Urinary bladder (tissue), 4 donors: Measurements from ENCODE around the gene DAZ3. TPM values are rescaled to one million over a fixed set of nuclear protein-coding genes. Genes with fewer than 3 reads are reported as not detected.
"Not testable (repeated sequence)": the region's sequence is repeated elsewhere in the genome, so short reads cannot be mapped to it uniquely, and the experiment has no call there.

ENCODE experiments used
- DNase-seq: peaks from one replicate; pipeline ENCODE4 v3.0.0-alpha.2; 2015; ENCODE audit errors: extremely low spot score
- H3K27ac ChIP-seq: one replicate; pipeline ENCODE4 v1.5.1; 2013; ENCODE audit warnings: low read depth, mild to moderate bottlenecking, moderate library complexity
- H3K36me3 ChIP-seq: one replicate; pipeline ENCODE4 v1.6.1; 2013; ENCODE audit warnings: mild to moderate bottlenecking, moderate library complexity; ENCODE audit not compliant: insufficient read depth
- H3K4me1 ChIP-seq: one replicate; pipeline ENCODE4 v1.6.1; 2013; ENCODE audit warnings: mild to moderate bottlenecking, moderate library complexity; ENCODE audit not compliant: insufficient read depth
- H3K4me3 ChIP-seq: one replicate; pipeline ENCODE4 v1.5.1; 2013; ENCODE audit warnings: low read depth, low read length
- WGBS: extraction: QIAGEN DNeasy Blood & Tissue Kit; methylation state at CpG from one replicate; pipeline ENCODE4 v1.1.7; 2013; 5-methylcytosine and 5-hydroxymethylcytosine counted together
- polyA plus RNA-seq: library from polyadenylated mRNA; stranded (reverse); fragments of 200-250 nt; gene quantifications from one replicate; pipeline ENCODE4 v1.2.3, GENCODE V29; 2013
- total RNA-seq: library from RNA; depleted of rRNA; stranded (reverse); fragments of >200 nt; gene quantifications from one replicate; pipeline ENCODE4 v1.2.3, GENCODE V29; 2014
- donor health status: healthy with polysubstance abuse.
- donor health status: healthy.

DAZ3 gene, protein sequence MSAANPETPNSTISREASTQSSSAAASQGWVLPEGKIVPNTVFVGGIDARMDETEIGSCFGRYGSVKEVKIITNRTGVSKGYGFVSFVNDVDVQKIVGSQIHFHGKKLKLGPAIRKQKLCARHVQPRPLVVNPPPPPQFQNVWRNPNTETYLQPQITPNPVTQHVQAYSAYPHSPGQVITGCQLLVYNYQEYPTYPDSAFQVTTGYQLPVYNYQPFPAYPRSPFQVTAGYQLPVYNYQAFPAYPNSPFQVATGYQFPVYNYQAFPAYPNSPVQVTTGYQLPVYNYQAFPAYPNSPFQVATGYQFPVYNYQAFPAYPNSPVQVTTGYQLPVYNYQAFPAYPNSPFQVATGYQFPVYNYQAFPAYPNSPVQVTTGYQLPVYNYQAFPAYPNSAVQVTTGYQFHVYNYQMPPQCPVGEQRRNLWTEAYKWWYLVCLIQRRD
- not detected for total RNA-seq
- not detected for polyA plus RNA-seq

- H3K27ac ChIP-seq, H3K4me1 ChIP-seq, DNase-seq, H3K4me3 ChIP-seq, H3K36me3 ChIP-seq: not testable (repeated sequence)
- WGBS: no CpG with 5 or more reads among the region's 23 CpGs
These were observed at the start of gene DAZ3 for GRCh38 chrY:24813293-24813692. Gene DAZ3 (minus strand): TSS chrY:24813393. CDS start chrY:24813185, 208 bp downstream.

GRCh38 chrY:24833619-24834018, 20.4 kb upstream of the DAZ3 start, which contains the start of gene DAZ4:
Gene DAZ4 (plus strand): TSS chrY:24833919. CDS start chrY:24834127, 208 bp downstream.
- 97% methylated on average over 9 of the region's 23 CpGs for WGBS
- H3K27ac ChIP-seq, H3K4me1 ChIP-seq, DNase-seq, H3K36me3 ChIP-seq, H3K4me3 ChIP-seq: not testable (repeated sequence)

DNA sequence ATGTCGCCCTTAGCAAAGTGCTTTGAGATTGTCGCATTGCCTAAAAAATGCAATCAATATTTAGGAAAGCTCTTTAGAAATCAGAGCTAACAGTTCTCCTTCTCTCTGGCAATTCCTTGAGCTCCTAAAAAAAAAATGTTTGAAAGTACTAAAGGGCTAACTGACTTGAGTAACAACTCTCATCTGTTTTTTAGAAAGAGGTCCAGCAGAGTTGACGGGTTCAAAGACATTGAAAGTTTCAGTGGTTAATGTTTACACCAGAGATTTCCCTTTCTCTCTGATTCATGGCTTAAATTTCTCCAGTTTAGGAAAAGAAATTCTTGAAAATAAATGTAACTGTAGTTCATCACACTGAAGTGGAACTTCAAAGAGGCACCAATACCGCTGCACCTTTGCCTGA, 11.9 kb upstream of the DAZ3 start:
- not testable (repeated sequence) for DNase-seq, H3K4me3 ChIP-seq, H3K27ac ChIP-seq, H3K36me3 ChIP-seq, H3K4me1 ChIP-seq
- no CpG with 5 or more reads among the region's 4 CpGs for WGBS

GRCh38 chrY:24824184-24824879, 11.1 kb upstream of the DAZ3 start:
- not testable (repeated sequence) for H3K4me1 ChIP-seq, H3K27ac ChIP-seq, H3K4me3 ChIP-seq, DNase-seq, H3K36me3 ChIP-seq
- WGBS: 62% methylated on average over 2 of the region's 4 CpGs

GRCh38 chrY:24821836-24822235, 8.6 kb upstream of the DAZ3 start:
- not testable (repeated sequence) for H3K27ac ChIP-seq
- WGBS: no CpG with 5 or more reads among the region's 3 CpGs

More at GRCh38 chrY:24821836-24822235, 8.6 kb upstream of the DAZ3 start:
- H3K4me3 ChIP-seq, H3K36me3 ChIP-seq, DNase-seq, H3K4me1 ChIP-seq: not testable (repeated sequence)

Other genes with a start within 250 kb of the DAZ3 start
- not detected for gene BPY2B, start 195.4 kb downstream of the DAZ3 start, total RNA-seq
- gene BPY2B, start 195.4 kb downstream of the DAZ3 start, polyA plus RNA-seq: not detected
- not detected for gene DAZ4, start 20.5 kb upstream of the DAZ3 start, total RNA-seq
- not detected for gene DAZ4, start 20.5 kb upstream of the DAZ3 start, polyA plus RNA-seq
- not detected for gene BPY2C, start 238.7 kb upstream of the DAZ3 start, total RNA-seq
- gene BPY2C, start 238.7 kb upstream of the DAZ3 start, polyA plus RNA-seq: not detected